ENCODE data around the gene MAMDC2. TPM values are rescaled to one million over a fixed set of nuclear protein-coding genes. Genes with fewer than 3 reads are reported as not detected.

The MAMDC2 gene
- polyA plus RNA-seq, 2 of the 4 experiments (the other 2 are of a cell fraction) = 0.30 to 0.34 TPM

GRCh38 chr9:70012569-70012968 is 31.1 kb upstream of the MAMDC2 start:
- WGBS (ENCODE audit: missing lambda C conversion rate) = 55% methylated on average over 1 of the region's 1 CpG
- no peak for TF ChIP-seq RFX5 (IDR thresholded peaks at IDR 0.05)
- TF ChIP-seq CBX8 (IDR thresholded peaks at IDR 0.05) = no peak
- no peak for TF ChIP-seq BHLHE40 (IDR thresholded peaks at IDR 0.05; ENCODE audit: low read depth, low read length)
- TF ChIP-seq JUNB (IDR thresholded peaks at IDR 0.05) = no peak
- no peak for TF ChIP-seq TP53 (CRISPR knock-in tag; IDR thresholded peaks at IDR 0.05)
- no peak for TF ChIP-seq MAZ (IDR thresholded peaks at IDR 0.05; ENCODE audit: borderline replicate concordance, low read depth, low read length)
- TF ChIP-seq ZC3H11A (IDR thresholded peaks at IDR 0.05) = no peak
- TF ChIP-seq CHD4 (IDR thresholded peaks at IDR 0.05; ENCODE audit: borderline replicate concordance) = no peak
- no peak for TF ChIP-seq ZFP36 (IDR thresholded peaks at IDR 0.05; ENCODE audit: borderline replicate concordance, partially characterized antibody)
- no peak for TF ChIP-seq MAFK (IDR thresholded peaks at IDR 0.05; ENCODE audit: partially characterized antibody)
- TF ChIP-seq NR3C1 (IDR thresholded peaks at IDR 0.05) = no peak
- no peak for TF ChIP-seq RARB (CRISPR knock-in tag; IDR thresholded peaks at IDR 0.05)
- no peak for TF ChIP-seq HDAC2 (IDR thresholded peaks at IDR 0.05)
- no peak for TF ChIP-seq CBX2 (IDR thresholded peaks at IDR 0.05; ENCODE audit: borderline replicate concordance, low read depth)
- TF ChIP-seq USF2 (IDR thresholded peaks at IDR 0.05) = no peak
- TF ChIP-seq SREBF2 (IDR thresholded peaks at IDR 0.05) = no peak
- TF ChIP-seq EHF (CRISPR knock-in tag; IDR thresholded peaks at IDR 0.05) = no peak
- no peak for TF ChIP-seq RNF2 (IDR thresholded peaks at IDR 0.05; ENCODE audit: borderline replicate concordance, low read depth)
- no peak for DNase-seq (ENCODE audit: low read depth in 1 of 2, low spot score in 1 of 2)
- ATAC-seq = peak in 1 of 2 experiments; percentile 44; a peak in 2 of 6 replicates
- FAIRE-seq = no peak
- POLR2A ChIA-PET = no interaction called here
- Histone ChIP-seq H3K4me1 (no peaks in the 10 kb centered on the region), H3K4me3 (no peak overlapping the region), H3K27ac (no peak overlapping the region), H3K4me2 (no peak overlapping the region), H3K9me3 (no peaks in the 10 kb centered on the region)
- CTCF ChIA-PET = no interaction called here

GRCh38 chr9:70013598-70014196 is 30.0 kb upstream of the MAMDC2 start:
- ATAC-seq (no peak), DNase-seq (ENCODE audit: low read depth in 1 of 2, low spot score in 1 of 2) (no peak), FAIRE-seq (no peak)
- H3K4me1 ChIP-seq = no peaks in the 10 kb centered on the region
- H3K27ac ChIP-seq = no peak overlapping the region
- CTCF ChIA-PET = no interaction called here
- POLR2A ChIA-PET = no interaction called here
- TF ChIP-seq POLR2AphosphoS2 (conservative IDR thresholded peaks at IDR 0.05; ENCODE audit: low read length) (no peak), BHLHE40 (IDR thresholded peaks at IDR 0.05; ENCODE audit: low read depth, low read length) (no peak), HOXB5 (CRISPR knock-in tag; IDR thresholded peaks at IDR 0.05) (no peak), MAX (IDR thresholded peaks at IDR 0.05) (no peak), GATA3 (IDR thresholded peaks at IDR 0.05; ENCODE audit: borderline replicate concordance) (no peak), RFX5 (IDR thresholded peaks at IDR 0.05) (no peak), FOSL2 (IDR thresholded peaks at IDR 0.05) (no peak), FOSL2 (CRISPR knock-in tag; IDR thresholded peaks at IDR 0.05) (no peak), MAFK (IDR thresholded peaks at IDR 0.05; ENCODE audit: partially characterized antibody) (no peak), TFCP2L1 (CRISPR knock-in tag; IDR thresholded peaks at IDR 0.05) (no peak), MAZ (IDR thresholded peaks at IDR 0.05; ENCODE audit: borderline replicate concordance, low read depth, low read length) (no peak), ATOH8 (CRISPR knock-in tag; IDR thresholded peaks at IDR 0.05; ENCODE audit: low read depth) (no peak), ESRRA (IDR thresholded peaks at IDR 0.05; ENCODE audit: borderline replicate concordance, low read length) (no peak), RAD21 (conservative IDR thresholded peaks at IDR 0.05 in 1 of 2, IDR thresholded peaks at IDR 0.05 in 1 of 2) (no peak), JUNB (IDR thresholded peaks at IDR 0.05) (no peak)
- no peak overlapping the region for H3K4me2 ChIP-seq
- H3K9me3 ChIP-seq = no peaks in the 10 kb centered on the region
- 9% methylated on average over 2 of the region's 2 CpGs for WGBS (ENCODE audit: missing lambda C conversion rate)
- no peak overlapping the region for H3K4me3 ChIP-seq
